ENCODE results near the gene TERF2IP. TPM values are rescaled to one million over a fixed set of nuclear protein-coding genes. Genes with fewer than 3 reads are reported as not detected.

The TERF2IP gene
- 10 to 100 TPM; 37.6 to 77.1 TPM for total RNA-seq

GRCh38 chr16:75647492-75648264 lies at the start of gene TERF2IP, which contains the start of gene KARS1:
Gene TERF2IP (plus strand): TSS chr16:75647773. CDS start chr16:75647883, 110 bp downstream.
Gene KARS1 (minus strand): TSS chr16:75647665. CDS start chr16:75647639, 26 bp downstream.
- Histone ChIP-seq H3K9me3 (no peaks in the 10 kb centered on the region), H3K4me1 (peaks cover 52% of the 10 kb centered on the region), H3K27me3 (no peaks in the 10 kb centered on the region), H3K36me3 (replicated peaks in 1 of 2; ENCODE audit: insufficient read depth in 1 of 2, low read depth in 2 of 2) (no peaks in the 10 kb centered on the region), H3K4me3 (peak within 1 kb of the TSS; percentile 79 to 89), H3K27ac (peak within 1 kb of the TSS; percentile 84 to 98 (median 92))
- intact Hi-C loops (cut with DNase I) = loop anchor here (10.0 kb wide), 1 partner anchor 117 kb away; no protein-coding TSS in a partner anchor
- ATAC-seq (peak; percentile 96), DNase-seq (peak; percentile 92 to 95 (median 93))
- WGBS, 2 donors = 1% methylated on average over 19 to 76 of the region's 76 CpGs
- TF ChIP-seq POLR2A (IDR thresholded peaks at IDR 0.05) (peak; percentile 86 to 98 (median 96)), CTCF (IDR thresholded peaks at IDR 0.05) (no peak)

GRCh38 chr16:75599452-75600277 lies 47.9 kb upstream of the TERF2IP start:
- intact Hi-C loops (cut with DNase I) = no loop called here
- no peak for ATAC-seq
- Histone ChIP-seq H3K27me3 (no peaks in the 10 kb centered on the region), H3K4me3 (no peak overlapping the region), H3K27ac (no peak overlapping the region), H3K36me3 (replicated peaks in 1 of 2; ENCODE audit: insufficient read depth in 1 of 2, low read depth in 2 of 2) (peaks cover 0 to 12% of the 10 kb centered on the region in 2 donors), H3K9me3 (no peaks in the 10 kb centered on the region), H3K4me1 (no peaks in the 10 kb centered on the region)
- TF ChIP-seq CTCF (IDR thresholded peaks at IDR 0.05) (no peak), POLR2A (IDR thresholded peaks at IDR 0.05) (no peak)
- no peak for DNase-seq
- WGBS, 2 donors = 93 to 94% methylated on average over 6 of the region's 6 CpGs

GRCh38 chr16:75603241-75603640 lies 44.3 kb upstream of the TERF2IP start:
- Histone ChIP-seq H3K27ac (no peak overlapping the region), H3K4me1 (no peaks in the 10 kb centered on the region), H3K9me3 (no peaks in the 10 kb centered on the region), H3K4me3 (no peak overlapping the region), H3K27me3 (no peaks in the 10 kb centered on the region), H3K36me3 (replicated peaks in 1 of 2; ENCODE audit: insufficient read depth in 1 of 2, low read depth in 2 of 2) (peaks cover 0 to 16% of the 10 kb centered on the region in 2 donors)
- intact Hi-C loops (cut with DNase I) = no loop called here
- no peak for DNase-seq
- no peak for ATAC-seq
- WGBS, 2 donors = 79 to 81% methylated on average over 4 of the region's 4 CpGs
- TF ChIP-seq POLR2A (IDR thresholded peaks at IDR 0.05) (no peak), CTCF (IDR thresholded peaks at IDR 0.05) (no peak)

GRCh38 chr16:75606507-75606906 lies 41.1 kb upstream of the TERF2IP start:
- H3K36me3 ChIP-seq (replicated peaks in 1 of 2; ENCODE audit: insufficient read depth in 1 of 2, low read depth in 2 of 2) = peaks cover 0 to 19% of the 10 kb centered on the region in 2 donors
- H3K4me3 ChIP-seq = no peak overlapping the region
- no peak for TF ChIP-seq CTCF (IDR thresholded peaks at IDR 0.05)
- intact Hi-C loops (cut with DNase I) = no loop called here
- no peak overlapping the region for H3K27ac ChIP-seq
- no peaks in the 10 kb centered on the region for H3K9me3 ChIP-seq
- ATAC-seq (no peak), DNase-seq (no peak)
- no peaks in the 10 kb centered on the region for H3K4me1 ChIP-seq
- 90 to 100% methylated on average over 1 of the region's 1 CpG for WGBS, 2 donors
- no peaks in the 10 kb centered on the region for H3K27me3 ChIP-seq

All from body of pancreas (tissue), 4 donors.